Stimulated activated memory B cell treated with anti-CD40 and anti-IgM and Interleukin-4, amounts not matched to agents 10 μg/mL and 1 μg/mL and 100 μg/mL, for 72 hours (primary cell): Measurements from ENCODE around the gene AMZ1.
"Not testable (repeated sequence)": the region's sequence is repeated elsewhere in the genome, so short reads cannot be mapped to it uniquely, and the experiment has no call there.

Source experiments
- ATAC-seq: fragments of 150-1000 bp; cut with Tn5 transposase; 2 replicates; pipeline ENCODE4 v1.10.0; 2021
- H3K27ac Mint-ChIP-seq: one replicate; pipeline ENCODE4 v1.8.0; 2022; ENCODE audit warnings: mild to moderate bottlenecking, mixed read lengths
- H3K27me3 Mint-ChIP-seq: one replicate; pipeline ENCODE4 v1.8.0; 2022; ENCODE audit warnings: mixed read lengths
- H3K36me3 Mint-ChIP-seq: one replicate; pipeline ENCODE4 v1.8.0; 2022; ENCODE audit warnings: mixed read lengths
- H3K4me1 Mint-ChIP-seq: one replicate; pipeline ENCODE4 v1.8.0; 2022; ENCODE audit warnings: mixed read lengths
- H3K4me3 Mint-ChIP-seq: one replicate; pipeline ENCODE4 v1.8.0; 2022; ENCODE audit warnings: mild to moderate bottlenecking, moderate library complexity, mixed read lengths
- H3K9me3 Mint-ChIP-seq: one replicate; pipeline ENCODE4 v1.8.0; 2022; ENCODE audit warnings: mixed read lengths

Gene AMZ1

GRCh38 chr7:2670720-2671391 is 17.1 kb upstream of the AMZ1 start:
- peaks cover 16% of the 10 kb centered on the region for H3K4me1 Mint-ChIP-seq
- H3K27me3 Mint-ChIP-seq = peaks cover 38% of the 10 kb centered on the region
- ATAC-seq = peak; percentile 79
- H3K27ac Mint-ChIP-seq = peak overlapping the region; percentile 59
- peak overlapping the region; percentile 3 for H3K4me3 Mint-ChIP-seq
- H3K36me3 Mint-ChIP-seq = no peaks in the 10 kb centered on the region
- peaks cover 3% of the 10 kb centered on the region for H3K9me3 Mint-ChIP-seq

- Mint-ChIP-seq H3K4me1 (peaks cover 16% of the 10 kb centered on the region), H3K27me3 (peaks cover 24% of the 10 kb centered on the region)
- H3K4me3 Mint-ChIP-seq, H3K27ac Mint-ChIP-seq, H3K9me3 Mint-ChIP-seq, H3K36me3 Mint-ChIP-seq, ATAC-seq: not testable (repeated sequence)
Observed at GRCh38 chr7:2673214-2673613, 14.8 kb upstream of the AMZ1 start.

GRCh38 chr7:2673934-2674333 is 14.1 kb upstream of the AMZ1 start:
- peaks cover 16% of the 10 kb centered on the region for H3K4me1 Mint-ChIP-seq
- no peak overlapping the region for H3K27ac Mint-ChIP-seq
- H3K4me3 Mint-ChIP-seq = no peak overlapping the region
- ATAC-seq = no peak
- H3K9me3 Mint-ChIP-seq = peaks cover 3% of the 10 kb centered on the region
- H3K36me3 Mint-ChIP-seq = no peaks in the 10 kb centered on the region
- H3K27me3 Mint-ChIP-seq = peaks cover 21% of the 10 kb centered on the region

- H3K36me3 Mint-ChIP-seq = no peaks in the 10 kb centered on the region
- H3K27me3 Mint-ChIP-seq = peaks cover 11% of the 10 kb centered on the region
- peaks cover 10% of the 10 kb centered on the region for H3K4me1 Mint-ChIP-seq
- H3K4me3 Mint-ChIP-seq = no peak overlapping the region
- no peak overlapping the region for H3K27ac Mint-ChIP-seq
- H3K9me3 Mint-ChIP-seq = peaks cover 3% of the 10 kb centered on the region
- no peak for ATAC-seq
Observed at GRCh38 chr7:2675256-2675764, 12.7 kb upstream of the AMZ1 start.

GRCh38 chr7:2676576-2676975 is 11.4 kb upstream of the AMZ1 start:
- H3K4me1 Mint-ChIP-seq, H3K4me3 Mint-ChIP-seq, ATAC-seq, H3K27ac Mint-ChIP-seq, H3K36me3 Mint-ChIP-seq, H3K9me3 Mint-ChIP-seq, H3K27me3 Mint-ChIP-seq: not testable (repeated sequence)

- not testable (repeated sequence) for H3K36me3 Mint-ChIP-seq, H3K27ac Mint-ChIP-seq, H3K4me1 Mint-ChIP-seq, H3K9me3 Mint-ChIP-seq, H3K4me3 Mint-ChIP-seq, ATAC-seq
- H3K27me3 Mint-ChIP-seq = peaks cover 26% of the 10 kb centered on the region
Observed at GRCh38 chr7:2678454-2678853, 9.5 kb upstream of the AMZ1 start.

- not testable (repeated sequence) for H3K4me1 Mint-ChIP-seq, H3K27ac Mint-ChIP-seq, H3K9me3 Mint-ChIP-seq, H3K36me3 Mint-ChIP-seq, H3K4me3 Mint-ChIP-seq
- peaks cover 36% of the 10 kb centered on the region for H3K27me3 Mint-ChIP-seq
- ATAC-seq = peak; percentile 34
Observed at GRCh38 chr7:2679135-2680127, 8.6 kb upstream of the AMZ1 start.

- no peak for ATAC-seq
- H3K9me3 Mint-ChIP-seq = no peaks in the 10 kb centered on the region
- H3K36me3 Mint-ChIP-seq = no peaks in the 10 kb centered on the region
- peaks cover 37% of the 10 kb centered on the region for H3K27me3 Mint-ChIP-seq
- H3K4me1 Mint-ChIP-seq = no peaks in the 10 kb centered on the region
- H3K27ac Mint-ChIP-seq = no peak overlapping the region
- no peak overlapping the region for H3K4me3 Mint-ChIP-seq
Observed at GRCh38 chr7:2680256-2680655, 7.7 kb upstream of the AMZ1 start.

- peaks cover 37% of the 10 kb centered on the region for H3K27me3 Mint-ChIP-seq
- peak; percentile 68 for ATAC-seq
- no peak overlapping the region for H3K4me3 Mint-ChIP-seq
- no peaks in the 10 kb centered on the region for H3K9me3 Mint-ChIP-seq
- H3K36me3 Mint-ChIP-seq = no peaks in the 10 kb centered on the region
- no peaks in the 10 kb centered on the region for H3K4me1 Mint-ChIP-seq
- peak overlapping the region; percentile 3 for H3K27ac Mint-ChIP-seq
Observed at GRCh38 chr7:2680792-2681490, 7.1 kb upstream of the AMZ1 start.

GRCh38 chr7:2681929-2682799 is 5.8 kb upstream of the AMZ1 start:
- Mint-ChIP-seq H3K9me3 (no peaks in the 10 kb centered on the region), H3K4me3 (no peak overlapping the region), H3K27me3 (peaks cover 41% of the 10 kb centered on the region), H3K4me1 (peaks cover 2% of the 10 kb centered on the region), H3K27ac (peak overlapping the region; percentile 15), H3K36me3 (no peaks in the 10 kb centered on the region)
- no peak for ATAC-seq

- H3K9me3 Mint-ChIP-seq = no peaks in the 10 kb centered on the region
- H3K4me3 Mint-ChIP-seq = no peak overlapping the region
- H3K27me3 Mint-ChIP-seq = peaks cover 58% of the 10 kb centered on the region
- no peak for ATAC-seq
- H3K4me1 Mint-ChIP-seq = peaks cover 19% of the 10 kb centered on the region
- H3K36me3 Mint-ChIP-seq = no peaks in the 10 kb centered on the region
- no peak overlapping the region for H3K27ac Mint-ChIP-seq
Observed at GRCh38 chr7:2684501-2684900, 3.5 kb upstream of the AMZ1 start.

GRCh38 chr7:2686101-2686500 is 1.9 kb upstream of the AMZ1 start:
- Mint-ChIP-seq H3K27ac (no peak overlapping the region), H3K9me3 (no peaks in the 10 kb centered on the region), H3K27me3 (peaks cover 71% of the 10 kb centered on the region), H3K4me3 (no peak overlapping the region), H3K36me3 (no peaks in the 10 kb centered on the region), H3K4me1 (peaks cover 34% of the 10 kb centered on the region)
- no peak for ATAC-seq

GRCh38 chr7:2687338-2687869 is 598 bp upstream of the AMZ1 start:
- peaks cover 68% of the 10 kb centered on the region for H3K27me3 Mint-ChIP-seq
- no peak overlapping the region for H3K27ac Mint-ChIP-seq
- no peaks in the 10 kb centered on the region for H3K9me3 Mint-ChIP-seq
- ATAC-seq = no peak
- no peaks in the 10 kb centered on the region for H3K36me3 Mint-ChIP-seq
- peaks cover 36% of the 10 kb centered on the region for H3K4me1 Mint-ChIP-seq
- H3K4me3 Mint-ChIP-seq = peak overlapping the region; percentile 26
